NCI-H2227 (cell line): Measurements from ENCODE around the gene F11R.
"Not testable (repeated sequence)": the region's sequence is repeated elsewhere in the genome, so short reads cannot be mapped to it uniquely, and the experiment has no call there.

Experiments
- DNase-seq: peaks from one replicate; lab custom pipeline; 2025; ENCODE audit not compliant: unreplicated experiment; lab: John Stamatoyannopoulos, UW

Gene F11R

DNA sequence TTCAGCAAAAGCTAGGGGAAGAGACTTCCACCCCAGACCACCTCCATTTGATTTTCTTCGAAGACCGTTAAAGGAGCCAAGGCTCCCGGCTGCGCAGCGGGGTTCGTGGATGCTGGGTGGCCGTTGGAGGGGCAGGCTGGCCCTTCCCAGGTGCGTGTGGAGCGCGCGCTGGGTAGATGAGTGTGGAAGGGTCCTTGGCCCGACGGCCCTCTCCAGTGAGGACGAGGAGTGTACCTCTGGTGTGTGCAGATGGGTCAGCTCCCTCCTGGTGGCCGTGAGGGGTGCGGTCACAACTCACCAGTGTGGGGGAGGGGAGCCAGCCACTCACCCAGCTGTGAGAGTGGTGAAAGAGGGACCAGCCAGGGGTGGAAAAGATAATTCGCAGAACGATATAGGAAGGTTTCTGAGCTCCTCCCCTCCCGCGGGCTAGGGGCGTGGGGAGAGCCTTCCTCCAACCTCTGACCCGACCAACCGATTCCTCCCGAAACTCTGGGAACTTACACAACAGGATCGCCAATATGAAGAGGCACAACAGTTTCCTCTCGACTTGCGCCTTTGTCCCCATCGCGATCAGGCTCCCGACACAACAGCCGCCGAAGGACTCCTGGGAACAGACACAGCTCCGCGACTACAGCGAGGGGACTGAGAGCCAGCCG, at the start of gene F11R:
TSS of gene F11R (minus strand) at position 644 of the 656 bp plus-strand sequence. CDS start at position 565, 79 bp downstream.
- DNase-seq: peak; percentile 60

DNA sequence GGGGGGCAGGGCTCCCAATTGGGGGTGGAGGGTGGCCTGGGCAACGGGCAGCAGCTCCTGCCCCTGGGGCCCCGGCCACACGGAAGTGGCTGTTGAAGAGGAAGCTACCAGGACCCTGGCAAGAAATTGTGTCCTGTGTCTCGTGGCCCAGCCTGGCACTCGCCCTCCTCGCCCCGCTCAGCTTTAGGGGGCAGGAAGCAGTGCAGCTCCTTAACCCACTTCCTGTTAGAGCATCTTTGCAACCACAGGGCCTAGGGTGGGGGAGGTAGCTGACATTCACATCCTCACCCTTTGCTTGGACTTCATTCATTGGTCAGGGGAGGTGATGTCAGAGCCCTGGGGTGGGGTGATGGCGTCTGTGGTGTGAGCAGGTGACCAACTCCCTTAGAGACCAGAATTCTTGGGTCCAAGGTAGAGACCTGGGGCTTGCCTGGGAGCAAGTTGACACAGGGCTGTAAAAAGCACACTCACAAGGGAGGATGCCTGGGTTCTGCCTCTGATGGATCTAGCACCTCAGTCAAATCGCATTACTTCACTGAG, 48.8 kb upstream of the F11R start, which contains the start of gene ARHGAP30:
TSS of gene ARHGAP30 (minus strand) at position 161 of the 540 bp plus-strand sequence. CDS start 267 bp downstream, outside the sequence.
- no peak for DNase-seq

DNA sequence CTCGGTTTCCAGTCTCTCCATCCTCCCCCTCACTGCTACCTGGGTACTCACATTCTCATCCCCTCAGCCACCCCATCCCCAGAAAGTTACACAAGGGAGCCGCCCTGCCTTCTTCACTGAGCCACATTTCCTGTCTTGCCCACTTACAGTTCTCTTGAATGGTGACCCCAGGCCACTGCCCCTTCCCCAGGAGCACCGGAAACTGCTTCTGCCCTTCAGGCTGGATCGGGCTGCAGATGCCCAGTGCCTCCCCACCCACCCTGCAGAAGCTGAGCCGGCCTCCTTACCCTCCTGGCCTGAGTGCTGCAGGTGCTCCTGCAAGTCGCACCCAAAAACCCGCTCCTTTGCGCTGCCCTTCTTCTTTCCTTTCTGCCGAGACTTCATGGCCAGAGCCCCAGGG, 48.3 kb upstream of the F11R start:
- DNase-seq: no peak

DNA sequence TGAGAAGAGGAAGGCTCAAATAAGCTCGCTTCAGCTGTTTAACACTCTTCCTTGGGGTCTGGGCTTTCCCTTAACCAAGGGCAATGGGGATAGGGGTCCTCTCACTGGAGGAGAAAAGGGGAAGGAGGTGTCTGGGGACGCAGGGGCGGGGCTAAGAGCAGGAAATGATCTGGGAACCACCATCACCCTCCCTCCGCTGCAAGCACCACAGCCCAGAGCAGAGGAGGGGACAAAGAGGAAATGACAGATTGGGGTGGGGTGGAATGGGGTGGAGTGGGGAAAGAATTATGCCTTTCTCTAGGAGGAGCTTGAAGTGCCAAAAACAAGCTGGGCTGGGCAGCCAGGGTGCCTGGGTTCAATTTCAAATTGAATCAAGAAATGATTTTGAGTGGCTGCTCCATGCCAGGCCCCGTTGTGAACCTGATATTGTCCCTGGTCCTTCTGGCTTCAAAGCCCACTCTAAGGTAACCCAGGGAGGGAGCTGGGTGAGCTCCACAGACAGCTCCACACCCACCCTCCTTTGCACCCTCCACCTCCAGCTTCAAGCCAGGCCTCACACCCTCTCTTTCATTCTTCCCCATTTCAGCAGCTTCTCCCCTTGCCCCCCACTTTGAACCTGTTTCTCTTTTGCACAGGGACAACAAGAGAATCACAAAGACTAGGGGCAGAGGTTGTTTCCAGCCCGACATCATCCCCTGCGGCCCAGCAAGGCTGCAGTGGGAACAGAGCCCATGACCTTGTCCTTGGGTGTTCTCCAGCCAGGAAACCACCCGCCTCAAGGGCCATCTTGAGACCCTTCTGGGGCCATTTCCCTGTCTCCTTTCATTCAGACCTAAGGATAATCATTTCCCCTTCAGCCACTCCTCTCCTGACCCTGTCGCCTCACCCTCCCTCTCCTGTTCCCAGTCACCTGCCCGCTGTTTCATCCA, 47.6 kb upstream of the F11R start:
- no peak for DNase-seq

DNA sequence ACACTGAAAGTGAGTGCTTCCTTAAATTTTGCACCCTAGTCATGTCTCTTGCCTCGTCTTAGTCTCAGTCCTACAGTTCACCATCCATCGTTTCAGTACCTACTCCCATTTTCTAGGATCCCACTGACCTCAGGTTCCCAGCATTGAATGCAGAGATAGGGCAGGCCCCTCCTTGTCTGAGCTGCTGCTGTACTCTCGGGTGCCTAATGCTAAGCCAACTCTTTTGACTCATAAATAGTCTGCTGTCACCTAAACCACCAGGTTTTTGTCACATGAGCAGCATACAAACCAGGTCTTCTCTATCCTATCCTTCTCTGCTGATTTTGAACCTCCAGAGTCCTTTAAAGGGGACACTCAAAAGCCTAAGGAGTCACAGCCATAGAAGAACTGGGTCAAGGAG, 45.7 kb upstream of the F11R start:
- DNase-seq: no peak

DNA sequence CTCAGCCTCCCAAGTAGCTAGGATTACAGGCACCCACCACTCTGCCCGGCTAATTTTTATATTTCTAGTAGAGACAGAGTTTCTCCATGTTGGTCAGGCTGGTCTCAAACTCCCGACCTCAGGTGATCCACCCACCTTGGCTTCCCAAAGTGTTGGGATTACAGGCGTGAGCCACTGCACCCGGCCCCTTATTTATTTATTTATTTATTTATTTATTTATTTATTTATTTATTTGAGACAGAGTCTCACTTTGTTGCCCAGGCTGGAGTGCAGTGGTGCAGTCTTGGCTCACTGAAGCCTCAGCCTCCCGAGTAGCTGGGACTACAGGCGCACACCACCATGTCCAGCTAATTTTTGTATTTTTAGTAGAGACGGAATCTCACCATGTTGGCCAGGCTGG, 44.7 kb upstream of the F11R start:
- DNase-seq: not testable (repeated sequence)

DNA sequence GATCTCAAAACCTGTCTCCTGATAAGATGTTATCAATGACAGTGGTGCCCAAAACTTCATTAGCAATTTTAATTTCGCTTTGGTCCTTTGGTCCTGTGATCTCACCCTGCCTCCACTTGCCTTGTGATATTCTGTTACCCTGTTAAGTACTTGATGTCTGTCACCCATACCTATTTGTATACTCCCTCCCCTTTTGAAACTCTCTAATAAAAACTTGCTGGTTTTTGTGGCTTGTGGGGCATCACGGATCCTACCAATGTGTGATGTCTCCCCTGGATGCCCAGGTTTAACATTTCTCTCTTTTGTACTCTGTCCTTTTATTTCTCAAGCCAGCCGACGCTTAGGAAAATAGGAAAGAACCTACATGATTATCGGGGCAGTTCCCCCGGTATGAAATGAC, 43.0 kb upstream of the F11R start:
- DNase-seq: not testable (repeated sequence)

DNA sequence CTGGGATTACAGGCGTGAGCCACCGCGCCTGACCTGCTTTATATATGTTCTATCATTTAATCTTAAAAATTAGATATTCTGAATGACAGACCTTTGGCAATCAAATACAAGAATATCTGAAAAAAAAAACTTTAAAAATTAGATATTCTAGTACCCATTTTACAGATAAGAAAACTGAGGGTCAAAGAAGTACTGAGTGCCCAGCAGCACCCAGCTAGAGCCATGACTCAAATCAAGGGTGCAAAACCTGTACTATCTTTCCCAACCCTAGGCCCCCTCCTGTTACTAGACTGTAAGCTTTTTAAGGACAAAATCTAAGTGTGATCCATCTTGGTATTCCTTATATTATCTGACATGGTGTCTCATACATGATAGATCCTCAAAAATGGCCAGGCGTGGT, 40.5 kb upstream of the F11R start:
- no peak for DNase-seq

DNA sequence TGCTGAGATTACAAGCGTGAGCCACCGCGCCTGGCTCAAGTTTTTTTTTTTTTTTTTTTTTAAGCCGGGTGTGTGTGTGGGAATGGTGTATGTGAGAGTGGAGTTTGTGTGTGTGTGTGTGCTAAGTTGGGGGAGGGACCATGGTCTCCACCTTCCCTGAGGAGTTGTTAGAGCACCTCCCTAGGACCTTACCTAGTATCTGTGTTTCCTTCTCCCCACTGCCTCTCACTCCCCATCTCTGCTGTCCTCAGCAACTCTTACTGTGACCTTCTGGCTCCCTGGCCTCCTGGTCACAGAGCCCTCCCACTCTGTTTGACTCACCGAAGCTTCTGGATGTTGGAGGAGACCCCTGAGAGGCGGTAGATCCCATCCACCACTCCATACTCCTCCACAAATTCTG, 38.3 kb upstream of the F11R start:
- no peak for DNase-seq

DNA sequence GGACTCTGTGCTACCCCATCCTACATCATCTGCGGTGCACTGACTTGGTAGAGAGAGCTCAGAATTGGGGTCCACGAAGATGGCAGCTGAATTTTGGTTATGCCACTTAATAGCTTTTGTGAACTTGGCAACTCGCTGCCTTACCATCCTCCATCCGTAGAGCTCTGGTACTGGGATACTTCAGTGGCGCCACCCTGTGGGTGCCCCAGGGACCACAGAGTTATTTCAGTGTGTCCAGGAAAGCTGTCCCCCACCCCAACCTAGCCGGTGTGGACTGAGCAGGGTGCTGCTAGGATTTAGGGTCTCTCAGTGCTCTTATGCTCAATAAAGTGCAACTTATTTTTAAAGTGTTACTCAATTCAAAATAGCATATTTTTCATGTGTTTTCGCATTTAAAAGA, 33.9 kb upstream of the F11R start:
- no peak for DNase-seq

DNA sequence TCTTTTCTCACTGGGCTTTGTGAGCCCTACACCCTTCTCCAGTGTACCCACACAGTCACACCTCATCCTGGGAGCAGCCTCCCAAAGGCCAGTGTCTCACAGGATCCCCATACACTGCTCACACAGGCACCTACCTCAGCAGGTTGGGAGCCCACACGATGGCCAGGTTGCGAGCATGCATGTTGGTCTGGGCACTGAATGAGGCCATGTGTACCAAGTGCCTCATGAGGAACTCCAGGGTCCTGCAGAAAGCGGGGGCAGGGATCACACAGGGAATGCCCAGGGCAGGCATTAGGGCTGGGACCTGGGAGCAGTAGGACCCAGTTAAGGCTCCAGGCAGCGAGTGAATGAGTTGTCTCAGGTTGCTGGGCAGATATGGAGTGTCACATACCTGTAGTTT, 33.3 kb upstream of the F11R start:
- no peak for DNase-seq

DNA sequence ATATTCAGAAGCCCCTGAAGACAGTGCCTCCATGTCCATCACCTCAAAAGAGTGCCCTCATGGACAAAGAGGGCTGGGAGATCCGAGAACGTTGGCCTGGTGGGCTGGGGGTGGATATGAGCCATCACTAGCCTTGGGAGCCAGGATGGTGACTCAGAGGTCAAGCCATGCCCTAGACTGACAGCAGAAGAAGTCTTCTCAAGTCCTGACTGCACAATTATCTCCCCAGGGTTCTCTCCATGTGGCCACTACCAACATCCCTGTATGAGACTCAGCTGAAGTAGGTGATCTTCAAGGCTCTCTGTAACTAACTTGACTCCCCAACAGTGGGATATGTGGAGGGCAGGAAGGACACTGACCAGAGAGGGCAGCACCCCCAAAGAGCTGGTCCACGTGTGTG, 31.9 kb upstream of the F11R start:
- no peak for DNase-seq

DNA sequence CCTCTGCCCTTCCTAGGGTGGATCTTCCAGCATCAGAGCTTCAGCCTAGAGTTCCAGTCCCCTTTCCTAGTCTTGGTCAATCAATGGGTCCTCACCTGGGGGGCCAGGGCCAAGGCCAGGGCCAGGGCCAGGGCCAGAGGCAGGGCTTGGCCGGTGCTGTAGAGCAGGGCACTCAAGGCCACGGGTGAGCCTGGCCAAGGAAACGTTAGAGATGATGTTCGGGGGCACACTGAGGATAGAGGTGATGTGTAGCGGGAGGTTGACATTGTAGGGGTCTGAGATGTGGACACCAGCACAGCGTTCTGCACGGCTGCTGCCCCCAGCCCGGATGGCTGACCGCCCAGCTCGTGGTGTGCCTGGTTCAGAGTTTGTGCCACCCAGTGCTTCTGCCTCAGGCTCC, 30.3 kb upstream of the F11R start:
- no peak for DNase-seq

DNA sequence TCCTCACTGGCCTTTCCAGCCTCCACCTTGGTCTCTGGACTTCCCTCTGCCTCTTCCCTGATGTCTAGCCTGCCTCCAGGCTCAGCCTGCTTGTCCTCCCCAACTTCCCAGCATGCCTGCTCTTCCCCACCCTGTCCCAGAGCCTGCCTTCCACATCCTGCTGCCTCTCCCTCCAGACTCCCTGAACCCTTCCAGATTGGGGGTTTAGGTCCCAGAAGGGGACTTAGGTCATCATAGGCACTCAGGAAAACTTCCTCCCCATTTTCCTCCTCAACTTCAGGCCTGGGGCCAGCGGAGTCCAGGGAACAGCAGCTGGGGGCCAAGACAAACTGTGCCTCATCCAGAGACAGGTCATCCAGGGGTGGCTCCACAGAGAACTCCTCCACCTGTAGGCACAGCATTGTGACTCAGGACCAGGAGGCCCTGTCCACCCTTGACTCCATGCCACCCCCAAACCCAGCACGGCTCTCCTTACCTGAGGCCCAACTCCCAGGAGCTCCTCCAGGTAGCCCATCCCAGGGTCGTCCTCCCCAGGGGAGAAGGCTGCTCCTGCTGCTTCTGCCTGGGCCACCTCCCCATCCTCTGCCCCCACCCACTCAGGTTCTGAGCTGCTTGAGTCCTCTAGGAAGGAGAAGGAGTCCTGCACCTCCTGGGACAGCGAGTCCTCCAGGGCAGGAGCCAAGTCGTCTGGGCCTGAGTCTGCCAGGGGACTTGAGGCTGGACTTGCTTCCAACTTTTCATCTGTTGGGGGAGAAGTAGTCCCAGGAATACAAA, 28.2 kb upstream of the F11R start:
- DNase-seq: no peak

DNA sequence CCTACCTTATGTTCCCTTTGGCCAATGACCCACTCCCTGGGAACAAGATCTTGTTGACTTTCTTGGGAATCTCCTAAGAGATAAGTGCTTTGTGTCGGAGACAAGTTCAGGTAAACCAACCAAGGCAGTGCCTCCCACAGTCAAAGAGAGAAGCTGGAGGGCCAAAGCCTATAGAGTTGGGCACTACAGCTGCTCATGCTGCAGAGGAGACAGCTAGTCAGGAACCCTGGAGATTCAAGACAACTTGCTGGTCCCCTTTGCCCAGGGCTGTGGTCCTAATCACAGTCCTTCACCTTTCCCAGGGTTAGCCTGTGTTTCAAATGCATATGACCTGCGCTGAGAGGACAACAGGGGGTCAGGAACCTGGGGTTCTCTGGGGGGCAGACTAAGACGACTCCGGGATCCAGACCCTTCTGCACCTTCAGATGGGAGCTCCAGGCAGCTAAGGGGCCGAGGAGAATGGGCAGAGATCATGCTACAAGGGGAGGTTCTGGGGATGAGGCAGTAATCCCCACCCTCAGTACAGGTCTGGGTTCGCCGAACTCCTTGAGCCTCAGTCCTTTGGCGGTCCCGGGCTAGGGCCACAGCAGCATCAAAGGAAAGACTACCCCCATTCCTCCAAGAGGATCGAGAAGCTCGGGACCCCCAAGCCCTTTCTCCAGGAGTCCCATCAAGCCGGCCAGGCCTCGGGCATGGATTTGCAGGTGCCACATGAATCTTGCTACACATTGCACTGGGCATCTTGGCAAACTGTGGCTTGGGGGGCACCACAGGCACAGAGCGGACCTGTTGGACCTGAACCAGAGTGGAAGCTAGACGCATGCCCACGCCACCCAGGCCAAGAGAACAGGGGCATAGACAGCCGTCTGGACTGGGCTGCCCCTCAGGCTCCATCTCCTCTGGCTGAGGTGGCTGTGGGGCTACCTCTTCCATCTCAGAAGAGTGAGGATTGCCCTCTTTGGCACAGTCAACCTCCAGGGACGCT, 26.8 kb upstream of the F11R start:
- DNase-seq: no peak

DNA sequence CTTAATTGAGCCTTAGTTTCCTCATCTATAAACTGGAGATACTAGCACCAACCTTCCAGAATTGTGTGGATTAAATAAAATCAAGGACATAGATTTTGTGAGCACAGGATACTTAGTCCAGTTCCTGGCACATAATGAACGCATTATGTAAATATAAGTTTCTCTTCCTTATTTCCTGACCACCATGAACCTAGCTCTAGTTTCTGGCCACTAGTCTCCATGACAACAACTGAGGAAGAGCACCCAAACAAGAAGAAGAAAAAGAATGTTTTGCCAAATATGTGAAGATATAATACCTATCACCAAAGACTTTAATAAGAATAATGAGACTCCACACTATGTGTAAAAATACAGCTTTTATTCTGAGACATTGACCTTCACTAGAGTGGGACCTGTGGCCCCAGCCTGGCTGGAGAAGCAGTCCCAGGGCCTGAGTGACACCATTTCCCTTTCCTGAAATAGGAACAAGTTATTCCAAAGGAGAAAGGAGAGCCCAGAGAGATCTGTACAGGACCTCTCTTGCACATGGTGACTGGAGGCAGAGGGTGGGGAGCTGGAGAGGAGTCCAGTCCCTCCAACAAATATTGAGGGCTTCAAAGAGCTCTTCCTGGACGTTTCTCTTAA, 25.8 kb upstream of the F11R start:
- no peak for DNase-seq

DNA sequence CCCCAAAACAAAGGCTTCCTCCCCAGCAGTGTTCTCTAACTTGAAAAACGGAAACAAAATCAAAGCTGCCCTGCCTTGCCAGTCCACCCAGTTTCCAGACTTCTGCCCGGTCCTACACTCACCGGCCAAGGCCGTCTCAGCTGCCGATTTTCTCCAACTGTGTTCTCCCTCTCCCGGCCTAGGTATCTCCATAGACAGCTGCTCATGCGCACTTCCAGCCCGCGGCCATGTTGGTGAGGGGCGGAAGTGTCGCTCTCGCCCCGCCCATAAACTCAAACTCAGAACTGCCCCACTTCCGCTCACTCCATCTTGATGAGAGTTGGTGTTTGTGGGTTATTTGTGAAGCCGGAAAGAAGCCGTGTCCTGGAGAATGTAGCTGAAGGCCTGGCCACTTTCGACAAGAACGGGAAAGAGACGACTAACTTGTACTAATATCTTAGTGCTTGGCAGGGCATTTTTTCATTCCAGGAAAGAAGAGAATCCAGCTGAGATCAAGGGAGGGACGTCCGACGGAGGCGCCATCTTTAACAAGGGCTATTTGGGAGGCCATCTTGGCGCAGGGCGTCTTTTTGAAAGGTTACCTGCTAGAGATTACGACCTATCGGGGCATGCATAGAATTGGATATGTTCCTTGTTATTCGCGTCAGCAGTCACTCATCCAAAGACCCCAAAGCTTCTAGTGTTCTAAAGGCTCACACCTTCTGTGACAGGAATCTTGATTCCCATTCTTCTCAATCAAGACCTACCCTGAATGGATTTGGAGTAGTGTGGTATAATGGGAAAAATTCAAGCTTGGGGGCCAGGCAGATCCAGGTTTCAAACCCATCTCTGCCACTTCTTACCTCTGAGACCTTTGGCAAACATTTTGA, 25.0 kb upstream of the F11R start, which contains the start of gene USF1:
TSS of gene USF1 (minus strand) at position 242 of the 869 bp plus-strand sequence. CDS start 2,702 bp downstream, outside the sequence.
- peak; percentile 96 for DNase-seq
